ENCODE measurements around the gene ALLC. TPM values are rescaled to one million over a fixed set of nuclear protein-coding genes. Genes with fewer than 3 reads are reported as not detected.
"Not testable (repeated sequence)": the region's sequence is repeated elsewhere in the genome, so short reads cannot be mapped to it uniquely, and the experiment has no call there.

Gene ALLC
- total RNA-seq, 2 donors from 2014 or later: not detected

- intact Hi-C loops (cut with DNase I, micrococcal nuclease): no loop called here
- ATAC-seq: no peak
- DNase-seq: no peak
Measured at GRCh38 chr2:3649581-3649980, 8.4 kb upstream of the ALLC start.

GRCh38 chr2:3650140-3650920 lies 7.7 kb upstream of the ALLC start:
- ATAC-seq (no peak), DNase-seq (no peak)
- intact Hi-C loops (cut with DNase I, micrococcal nuclease): no loop called here

- DNase-seq: peak in 1 of 2 donors; percentile 70
- intact Hi-C loops (cut with DNase I, micrococcal nuclease): no loop called here
- peak; percentile 68 for ATAC-seq
Measured at GRCh38 chr2:3651691-3652648, 6.0 kb upstream of the ALLC start.

- ATAC-seq: no peak
- no peak for DNase-seq
- intact Hi-C loops (cut with DNase I, micrococcal nuclease): no loop called here
Measured at GRCh38 chr2:3652896-3653625, 4.9 kb upstream of the ALLC start.

- ATAC-seq (no peak), DNase-seq (no peak)
- intact Hi-C loops (cut with DNase I, micrococcal nuclease): no loop called here
Measured at GRCh38 chr2:3654011-3654410, 4.0 kb upstream of the ALLC start.

GRCh38 chr2:3654531-3655225 lies 3.3 kb upstream of the ALLC start:
- no peak for DNase-seq
- intact Hi-C loops (cut with DNase I, micrococcal nuclease): no loop called here
- no peak for ATAC-seq

GRCh38 chr2:3655871-3656761 lies 1.9 kb upstream of the ALLC start:
- intact Hi-C loops (cut with DNase I, micrococcal nuclease): no loop called here
- DNase-seq (no peak), ATAC-seq (no peak)

- DNase-seq: no peak
- intact Hi-C loops (cut with DNase I, micrococcal nuclease): no loop called here
- no peak for ATAC-seq
Measured at GRCh38 chr2:3656762-3657721, 958 bp upstream of the ALLC start.

GRCh38 chr2:3659447-3660432 lies 1.7 kb downstream of the ALLC start:
- ATAC-seq (no peak), DNase-seq (no peak)
- intact Hi-C loops (cut with DNase I, micrococcal nuclease): no loop called here

- ATAC-seq; intact Hi-C loops (cut with DNase I, micrococcal nuclease); DNase-seq: not testable (repeated sequence)
Measured at GRCh38 chr2:3660640-3661039, 2.6 kb downstream of the ALLC start.

- DNase-seq (no peak), ATAC-seq (no peak)
- intact Hi-C loops (cut with DNase I, micrococcal nuclease): no loop called here
Measured at GRCh38 chr2:3661149-3661660, 3.2 kb downstream of the ALLC start.

- intact Hi-C loops (cut with DNase I, micrococcal nuclease): no loop called here
- DNase-seq: no peak
- ATAC-seq: no peak
Measured at GRCh38 chr2:3662239-3662638, 4.2 kb downstream of the ALLC start.

- ATAC-seq (no peak), DNase-seq (no peak)
- intact Hi-C loops (cut with DNase I, micrococcal nuclease): no loop called here
Measured at GRCh38 chr2:3664118-3664517, 6.1 kb downstream of the ALLC start.

GRCh38 chr2:3664925-3665324 lies 6.9 kb downstream of the ALLC start:
- no peak for ATAC-seq
- DNase-seq: no peak
- intact Hi-C loops (cut with DNase I, micrococcal nuclease): no loop called here

- ATAC-seq (no peak), DNase-seq (no peak)
- intact Hi-C loops (cut with DNase I, micrococcal nuclease): no loop called here
Measured at GRCh38 chr2:3665886-3666612, 8.0 kb downstream of the ALLC start.
